HL-60 (cell line): Measurements from ENCODE around the gene ALG6.
A peak's percentile ranks its signal among the peaks of the same experiment; 100 is the strongest.
"Not testable (repeated sequence)": the region's sequence is repeated elsewhere in the genome, so short reads cannot be mapped to it uniquely, and the experiment has no call there.

Experiments used
- DNase-seq, 2 experiments: peaks; one replicate each; pipeline ENCODE4 v3.0.0-alpha.2; 2010 to 2020; ENCODE audit warnings: low read depth in 1 of 2, low spot score in 1 of 2
- H3K27ac ChIP-seq: fragments of 250-450 bp; sonication (Bioruptor Pico); replicated peaks from 2 replicates; pipeline ENCODE4 v1.5.1; 2020; ENCODE audit warnings: mild to moderate bottlenecking, moderate library complexity
- H3K27me3 ChIP-seq: fragments of 250-450 bp; sonication (Bioruptor Pico); 2 replicates; pipeline ENCODE4 v1.5.1; 2021; ENCODE audit warnings: mild to moderate bottlenecking, moderate library complexity; ENCODE audit not compliant: insufficient read depth, poor library complexity, severe bottlenecking
- H3K4me3 ChIP-seq: replicated peaks from 2 replicates; pipeline ENCODE4 v1.5.1; 2011; ENCODE audit warnings: mild to moderate bottlenecking, control low read depth, low read length; ENCODE audit not compliant: insufficient read depth
- GABPA ChIP-seq: IDR thresholded peaks from 2 replicates; pipeline ENCODE4 v1.6.1; 2012; ENCODE audit warnings: low read depth
- POLR2AphosphoS5 ChIP-seq: IDR thresholded peaks from 2 replicates; pipeline ENCODE4 v1.6.1; 2012; ENCODE audit warnings: low read depth
- REST ChIP-seq: IDR thresholded peaks from 2 replicates; pipeline ENCODE4 v1.6.1; 2012; ENCODE audit warnings: low read depth; ENCODE audit not compliant: insufficient replicate concordance
- SPI1 ChIP-seq: IDR thresholded peaks from 2 replicates; pipeline ENCODE4 v1.6.1; 2012; ENCODE audit warnings: low read depth, mild to moderate bottlenecking, borderline replicate concordance
- TF ChIP-seq, protein P1 (sequence below): IDR thresholded peaks from one replicate; pipeline ENCODE4 v1.5.1; 2011; ENCODE audit warnings: low read length, control low read depth, inconsistent platforms; ENCODE audit not compliant: insufficient read depth

The ALG6 gene

GRCh38 chr1:63461661-63462230 lies 94.3 kb downstream of the ALG6 start:
- no peak overlapping the region for H3K4me3 ChIP-seq
- TF ChIP-seq SPI1 = no peak
- TF ChIP-seq GABPA = no peak
- no peak for TF ChIP-seq REST
- TF ChIP-seq POLR2AphosphoS5 = no peak
- TF ChIP-seq, protein P1, sequence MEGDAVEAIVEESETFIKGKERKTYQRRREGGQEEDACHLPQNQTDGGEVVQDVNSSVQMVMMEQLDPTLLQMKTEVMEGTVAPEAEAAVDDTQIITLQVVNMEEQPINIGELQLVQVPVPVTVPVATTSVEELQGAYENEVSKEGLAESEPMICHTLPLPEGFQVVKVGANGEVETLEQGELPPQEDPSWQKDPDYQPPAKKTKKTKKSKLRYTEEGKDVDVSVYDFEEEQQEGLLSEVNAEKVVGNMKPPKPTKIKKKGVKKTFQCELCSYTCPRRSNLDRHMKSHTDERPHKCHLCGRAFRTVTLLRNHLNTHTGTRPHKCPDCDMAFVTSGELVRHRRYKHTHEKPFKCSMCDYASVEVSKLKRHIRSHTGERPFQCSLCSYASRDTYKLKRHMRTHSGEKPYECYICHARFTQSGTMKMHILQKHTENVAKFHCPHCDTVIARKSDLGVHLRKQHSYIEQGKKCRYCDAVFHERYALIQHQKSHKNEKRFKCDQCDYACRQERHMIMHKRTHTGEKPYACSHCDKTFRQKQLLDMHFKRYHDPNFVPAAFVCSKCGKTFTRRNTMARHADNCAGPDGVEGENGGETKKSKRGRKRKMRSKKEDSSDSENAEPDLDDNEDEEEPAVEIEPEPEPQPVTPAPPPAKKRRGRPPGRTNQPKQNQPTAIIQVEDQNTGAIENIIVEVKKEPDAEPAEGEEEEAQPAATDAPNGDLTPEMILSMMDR = no peak
- no peak overlapping the region for H3K27ac ChIP-seq
- DNase-seq = no peak
- H3K27me3 ChIP-seq = no peaks in the 10 kb centered on the region

- H3K27me3 ChIP-seq = no peaks in the 10 kb centered on the region
Observed at GRCh38 chr1:63463248-63463647, 95.8 kb downstream of the ALG6 start.

DNA sequence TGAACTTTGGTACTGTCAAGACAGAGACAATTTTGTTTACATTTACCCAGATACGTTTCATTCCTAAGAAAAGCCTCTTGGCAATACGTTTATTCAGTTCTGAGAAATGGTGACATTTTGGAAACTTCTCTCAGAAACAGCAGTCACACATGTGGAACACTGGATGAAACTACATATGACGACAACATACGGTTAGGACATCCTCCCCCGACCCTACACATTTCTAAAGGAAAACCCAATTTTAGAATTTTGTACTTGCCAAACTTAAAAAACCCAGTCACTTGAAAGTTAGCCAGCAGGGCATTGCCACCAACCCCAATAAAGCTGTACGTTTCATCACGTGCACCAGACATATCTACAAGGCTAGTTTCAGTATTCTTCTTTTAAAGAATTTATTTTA lies 98.8 kb downstream of the ALG6 start:
- Histone ChIP-seq H3K27me3 (no peaks in the 10 kb centered on the region), H3K4me3 (no peak overlapping the region), H3K27ac (no peak overlapping the region)
- DNase-seq = no peak
- no peak for TF ChIP-seq GABPA
- TF ChIP-seq, protein P1 = no peak
- no peak for TF ChIP-seq POLR2AphosphoS5
- no peak for TF ChIP-seq SPI1
- TF ChIP-seq REST = no peak

More at GRCh38 chr1:63463248-63463647, 95.8 kb downstream of the ALG6 start:
- no peak for TF ChIP-seq SPI1
- peak in 1 of 2 experiments; percentile 34 for DNase-seq
- Histone ChIP-seq H3K27ac (peak overlapping the region; percentile 73), H3K4me3 (no peak overlapping the region)

- no peaks in the 10 kb centered on the region for H3K27me3 ChIP-seq
- no peak overlapping the region for H3K27ac ChIP-seq
- H3K4me3 ChIP-seq = no peak overlapping the region
- no peak for DNase-seq
- TF ChIP-seq POLR2AphosphoS5 = no peak
- TF ChIP-seq, protein P1 = no peak
- TF ChIP-seq REST = no peak
- TF ChIP-seq GABPA = no peak
- no peak for TF ChIP-seq SPI1
Observed at GRCh38 chr1:63466759-63467158, 99.3 kb downstream of the ALG6 start.

DNA sequence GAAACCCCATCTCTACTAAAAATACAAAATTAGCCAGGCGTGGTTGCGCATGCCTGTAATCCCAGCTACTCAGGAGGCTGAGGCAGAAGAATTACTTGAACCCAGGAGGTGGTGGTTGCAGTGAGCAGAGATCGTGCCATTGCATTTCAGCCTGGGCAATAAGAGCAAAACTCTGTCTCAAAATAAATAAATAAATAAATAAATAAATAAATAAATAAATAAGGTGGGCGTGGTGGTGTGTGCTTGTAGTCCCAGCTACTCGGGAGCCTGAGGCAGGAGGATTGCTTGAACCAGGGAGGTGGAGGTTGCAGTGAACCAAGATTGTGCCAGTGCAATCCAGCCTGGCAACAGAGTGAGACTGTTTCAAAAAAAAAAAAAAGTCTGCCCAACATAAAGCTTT lies 101.3 kb downstream of the ALG6 start:
- H3K4me3 ChIP-seq, DNase-seq, H3K27me3 ChIP-seq, H3K27ac ChIP-seq: not testable (repeated sequence)
